Activated naive CD4-positive, alpha-beta T cell treated with anti-CD3 and anti-CD28 coated beads for 36 hours (primary cell): ENCODE data around the gene ACSL3. TPM values are rescaled to one million over a fixed set of nuclear protein-coding genes. Genes with fewer than 3 reads are reported as not detected.
A peak's percentile ranks its signal among the peaks of the same experiment; 100 is the strongest.

Experiments used
- CTCF ChIA-PET: fragments of 350-600 bp; sonication (Branson Sonifier 250); formaldehyde crosslinking; loops from one replicate; lab custom pipeline; 2021; ENCODE audit warnings: antibody characterized with exemption; lab: Charles Lee
- DNase-seq: peaks from one replicate; pipeline ENCODE4 v3.0.0-alpha.2; 2020
- H3K27ac Mint-ChIP-seq: one replicate; pipeline ENCODE4 v1.8.0; 2021; ENCODE audit warnings: mild to moderate bottlenecking, mixed read lengths
- H3K27me3 Mint-ChIP-seq: one replicate; pipeline ENCODE4 v1.8.0; 2021; ENCODE audit warnings: low read depth, mixed read lengths
- H3K36me3 Mint-ChIP-seq: one replicate; pipeline ENCODE4 v1.8.0; 2021; ENCODE audit warnings: low read depth, mixed read lengths
- H3K4me1 Mint-ChIP-seq: one replicate; pipeline ENCODE4 v1.8.0; 2021; ENCODE audit warnings: low read depth, mixed read lengths
- H3K4me3 Mint-ChIP-seq: one replicate; pipeline ENCODE4 v1.8.0; 2021; ENCODE audit warnings: mild to moderate bottlenecking, moderate library complexity, mixed read lengths
- H3K9me3 Mint-ChIP-seq: one replicate; pipeline ENCODE4 v1.8.0; 2021; ENCODE audit warnings: mixed read lengths
- intact Hi-C: fragments of 100-400 bp; cut with micrococcal nuclease; formaldehyde crosslinking; loops from one replicate; pipeline ENCODE4 v1.15.1; 2023
- total RNA-seq, 2 experiments: library from RNA; stranded (reverse); gene quantifications; one replicate each; pipeline ENCODE4 v1.2.3, GENCODE V29; 2021

The ACSL3 gene
- 10 to 100 TPM; 35.1 to 36.1 TPM for total RNA-seq

DNA sequence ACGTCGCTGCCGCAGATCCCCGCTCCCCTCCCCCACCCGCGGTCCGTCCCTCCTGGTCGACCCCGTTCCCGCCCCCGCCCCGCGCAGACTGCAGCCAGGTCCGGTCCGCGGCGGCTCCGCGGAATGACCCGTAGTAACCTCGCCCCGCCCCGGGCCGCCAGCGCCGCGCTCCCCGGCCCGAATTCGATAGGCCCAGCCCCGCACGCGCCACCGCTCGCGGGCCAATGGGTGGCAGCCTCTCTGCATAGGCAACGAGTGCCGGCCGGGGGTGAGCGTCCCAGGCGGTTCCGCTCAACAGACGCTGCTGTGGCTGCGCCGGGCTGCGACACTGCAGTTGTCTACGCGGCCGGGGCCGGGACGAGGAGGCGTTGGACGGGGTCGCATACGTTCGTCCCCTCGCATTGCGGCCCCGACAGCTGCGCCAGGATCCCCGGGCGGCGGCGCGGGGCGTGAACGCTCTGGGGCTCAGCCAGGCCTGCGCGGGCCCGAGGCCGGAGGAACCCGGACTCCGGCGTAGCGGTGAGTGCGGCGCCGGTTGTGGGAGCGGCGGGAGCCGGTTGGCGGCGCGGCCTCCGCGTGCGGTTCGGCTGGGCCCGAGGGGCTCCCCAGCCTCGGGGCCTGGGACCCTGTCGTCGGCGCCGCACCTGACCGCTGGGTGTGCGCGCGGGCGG lies at the start of gene ACSL3:
Gene ACSL3 (plus strand): TSS at position 297 of the 671 bp plus-strand sequence. CDS start 47,737 bp downstream, outside the sequence.
- H3K27me3 Mint-ChIP-seq = no peaks in the 10 kb centered on the region
- H3K9me3 Mint-ChIP-seq = no peaks in the 10 kb centered on the region
- peaks cover 6% of the 10 kb centered on the region for H3K4me1 Mint-ChIP-seq
- peak within 1 kb of the TSS; percentile 75 for H3K4me3 Mint-ChIP-seq
- CTCF ChIA-PET = interaction anchor here (1.2 to 1.9 kb wide), 3 partner anchors 42 to 153 kb away, joined by 4 to 6 read pairs (median 5); no protein-coding TSS in a partner anchor
- intact Hi-C loops = loop anchor here (1.0 to 10.0 kb wide), 9 partner anchors 42 to 1094 kb away; partner anchors contain the start of genes FARSB, MRPL44 and SGPP2
- peak; percentile 95 for DNase-seq
- H3K27ac Mint-ChIP-seq = peak within 1 kb of the TSS; percentile 76
- H3K36me3 Mint-ChIP-seq = peaks cover 2% of the 10 kb centered on the region

- no peak for DNase-seq
- Mint-ChIP-seq H3K9me3 (no peaks in the 10 kb centered on the region), H3K4me3 (no peak overlapping the region), H3K27ac (no peak overlapping the region), H3K4me1 (peaks cover 17% of the 10 kb centered on the region), H3K27me3 (peaks cover 10% of the 10 kb centered on the region), H3K36me3 (no peaks in the 10 kb centered on the region)
- CTCF ChIA-PET = no interaction called here
- intact Hi-C loops = no loop called here
Observed at GRCh38 chr2:222811828-222812227, 49.0 kb upstream of the ACSL3 start.

- intact Hi-C loops = loop anchor here (1.0 kb wide), 3 partner anchors 14 to 47 kb away; no protein-coding TSS in a partner anchor
- no peak overlapping the region for H3K4me3 Mint-ChIP-seq
- no peaks in the 10 kb centered on the region for H3K36me3 Mint-ChIP-seq
- peak; percentile 39 for DNase-seq
- H3K9me3 Mint-ChIP-seq = no peaks in the 10 kb centered on the region
- H3K27me3 Mint-ChIP-seq = peaks cover 8% of the 10 kb centered on the region
- CTCF ChIA-PET = interaction anchor here (0.7 to 1.7 kb wide), 4 partner anchors 44 to 1504 kb away, joined by 3 to 4 read pairs (median 3); no protein-coding TSS in a partner anchor
- H3K27ac Mint-ChIP-seq = peak overlapping the region; percentile 57
- peaks cover 17% of the 10 kb centered on the region for H3K4me1 Mint-ChIP-seq
Observed at GRCh38 chr2:222813177-222813843, 47.5 kb upstream of the ACSL3 start.

GRCh38 chr2:222819722-222820333 lies 41.0 kb upstream of the ACSL3 start:
- intact Hi-C loops = no loop called here
- H3K9me3 Mint-ChIP-seq = no peaks in the 10 kb centered on the region
- no peak overlapping the region for H3K4me3 Mint-ChIP-seq
- H3K27ac Mint-ChIP-seq = no peak overlapping the region
- DNase-seq = no peak
- no peaks in the 10 kb centered on the region for H3K27me3 Mint-ChIP-seq
- no peaks in the 10 kb centered on the region for H3K4me1 Mint-ChIP-seq
- CTCF ChIA-PET = no interaction called here
- H3K36me3 Mint-ChIP-seq = no peaks in the 10 kb centered on the region

DNA sequence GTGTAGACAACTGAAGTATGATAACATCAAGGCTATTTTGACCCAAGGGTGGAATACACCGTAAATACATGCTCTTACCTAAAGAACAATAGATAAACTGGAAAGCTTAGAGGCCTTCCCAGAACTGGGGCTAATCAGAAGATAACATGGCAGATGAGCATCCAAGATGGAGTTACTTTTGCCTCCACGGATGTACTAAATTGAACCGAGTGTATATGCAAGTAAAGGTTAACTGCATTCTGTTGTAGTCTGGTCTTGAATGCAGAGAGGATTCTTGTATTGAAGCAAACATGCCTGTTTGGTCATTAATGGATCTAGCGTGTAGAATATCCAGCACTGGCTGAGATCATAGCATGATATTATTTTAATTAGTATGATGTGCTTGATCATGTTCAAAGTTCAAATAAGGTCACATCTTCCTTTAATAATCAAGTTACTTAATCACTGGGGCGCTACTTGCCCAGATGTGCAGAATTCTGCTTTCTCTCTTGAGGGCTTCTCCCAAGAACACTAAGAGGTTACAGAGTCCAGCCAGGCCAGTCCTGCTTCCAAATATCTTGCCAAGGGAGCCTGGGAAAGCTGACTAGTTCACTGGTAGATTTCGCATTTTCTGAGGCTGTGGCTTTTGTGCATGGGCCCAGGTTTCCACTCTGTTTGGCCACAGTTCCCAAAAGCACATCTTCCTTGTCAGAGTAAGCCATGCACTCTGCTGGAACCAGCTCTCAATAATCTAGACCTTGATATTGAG lies 37.5 kb upstream of the ACSL3 start:
- intact Hi-C loops = no loop called here
- CTCF ChIA-PET = interaction anchor here (1.5 to 1.8 kb wide), 2 partner anchors 80 to 132 kb away, joined by 3 to 4 read pairs; no protein-coding TSS in a partner anchor
- no peak for DNase-seq
- no peaks in the 10 kb centered on the region for H3K4me1 Mint-ChIP-seq
- H3K9me3 Mint-ChIP-seq = no peaks in the 10 kb centered on the region
- H3K36me3 Mint-ChIP-seq = no peaks in the 10 kb centered on the region
- no peak overlapping the region for H3K4me3 Mint-ChIP-seq
- no peak overlapping the region for H3K27ac Mint-ChIP-seq
- H3K27me3 Mint-ChIP-seq = peaks cover 4% of the 10 kb centered on the region

DNA sequence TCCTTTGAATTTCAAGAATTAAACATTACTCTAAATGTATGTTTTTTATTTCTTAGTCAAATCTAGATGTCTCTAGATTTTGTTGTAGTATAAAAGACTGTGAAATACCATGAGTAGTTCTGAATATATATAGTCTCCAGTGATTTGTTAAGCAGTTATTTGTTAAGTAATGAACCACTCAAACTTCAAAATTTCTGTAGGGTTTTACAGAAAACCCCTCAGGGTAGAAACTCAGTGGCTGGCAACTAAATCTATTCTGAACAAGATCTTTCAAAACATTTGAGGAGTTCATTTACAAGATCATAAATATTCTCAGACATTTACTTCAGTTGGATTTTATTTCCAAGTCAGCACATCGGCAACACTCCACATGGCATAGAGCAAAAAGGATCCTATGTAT lies 35.8 kb upstream of the ACSL3 start:
- Mint-ChIP-seq H3K27ac (no peak overlapping the region), H3K4me1 (no peaks in the 10 kb centered on the region), H3K4me3 (no peak overlapping the region), H3K9me3 (no peaks in the 10 kb centered on the region), H3K27me3 (peaks cover 4% of the 10 kb centered on the region), H3K36me3 (no peaks in the 10 kb centered on the region)
- DNase-seq = no peak
- intact Hi-C loops = no loop called here
- CTCF ChIA-PET = interaction anchor here (0.6 to 1.7 kb wide), 2 partner anchors 28 to 57 kb away, joined by 3 to 4 read pairs; no protein-coding TSS in a partner anchor

DNA sequence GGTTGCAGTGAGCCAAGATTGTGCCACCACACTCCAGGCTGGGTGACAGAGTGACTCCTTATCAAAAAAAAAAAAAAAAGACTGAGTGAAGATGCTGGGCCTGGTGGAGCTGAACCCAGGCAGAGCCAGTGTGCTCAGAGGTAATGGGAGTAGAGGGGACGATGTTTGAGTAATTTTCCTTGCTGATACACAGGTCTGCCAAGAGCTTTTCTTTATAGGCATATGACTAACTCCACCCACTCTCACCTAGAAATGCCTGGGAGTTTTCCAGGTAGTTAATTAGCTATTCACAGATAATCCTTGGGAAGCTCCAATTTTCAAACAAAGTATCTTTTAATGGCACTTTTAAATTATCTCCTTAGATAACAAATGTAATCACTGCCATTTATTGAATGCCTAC lies 33.4 kb upstream of the ACSL3 start:
- H3K4me1 Mint-ChIP-seq = no peaks in the 10 kb centered on the region
- no peak for DNase-seq
- no peak overlapping the region for H3K4me3 Mint-ChIP-seq
- CTCF ChIA-PET = interaction anchor here (0.6 kb wide), 1 partner anchor 41 kb away, joined by 3 read pairs; no protein-coding TSS in a partner anchor
- no peak overlapping the region for H3K27ac Mint-ChIP-seq
- intact Hi-C loops = no loop called here
- no peaks in the 10 kb centered on the region for H3K9me3 Mint-ChIP-seq
- no peaks in the 10 kb centered on the region for H3K36me3 Mint-ChIP-seq
- peaks cover 6% of the 10 kb centered on the region for H3K27me3 Mint-ChIP-seq

GRCh38 chr2:222828572-222828971 lies 32.3 kb upstream of the ACSL3 start:
- CTCF ChIA-PET = no interaction called here
- Mint-ChIP-seq H3K36me3 (no peaks in the 10 kb centered on the region), H3K4me1 (no peaks in the 10 kb centered on the region), H3K27ac (no peak overlapping the region), H3K27me3 (peaks cover 6% of the 10 kb centered on the region), H3K4me3 (no peak overlapping the region), H3K9me3 (no peaks in the 10 kb centered on the region)
- intact Hi-C loops = no loop called here
- DNase-seq = no peak

- H3K27me3 Mint-ChIP-seq = peaks cover 9% of the 10 kb centered on the region
- H3K4me3 Mint-ChIP-seq = no peak overlapping the region
- intact Hi-C loops = no loop called here
- no peak overlapping the region for H3K27ac Mint-ChIP-seq
- no peaks in the 10 kb centered on the region for H3K9me3 Mint-ChIP-seq
- no peaks in the 10 kb centered on the region for H3K36me3 Mint-ChIP-seq
- no peak for DNase-seq
- CTCF ChIA-PET = no interaction called here
- H3K4me1 Mint-ChIP-seq = no peaks in the 10 kb centered on the region
Observed at GRCh38 chr2:222830164-222830563, 30.7 kb upstream of the ACSL3 start.

- H3K27me3 Mint-ChIP-seq = peaks cover 9% of the 10 kb centered on the region
- intact Hi-C loops = no loop called here
- H3K4me3 Mint-ChIP-seq = no peak overlapping the region
Observed at GRCh38 chr2:222833410-222833809, 27.4 kb upstream of the ACSL3 start.

GRCh38 chr2:222835143-222835822 lies 25.6 kb upstream of the ACSL3 start:
- intact Hi-C loops = no loop called here
- H3K9me3 Mint-ChIP-seq = no peaks in the 10 kb centered on the region
- H3K4me3 Mint-ChIP-seq = no peak overlapping the region
- CTCF ChIA-PET = no interaction called here
- H3K27ac Mint-ChIP-seq = no peak overlapping the region
- H3K36me3 Mint-ChIP-seq = no peaks in the 10 kb centered on the region
- H3K4me1 Mint-ChIP-seq = no peaks in the 10 kb centered on the region
- no peak for DNase-seq
- H3K27me3 Mint-ChIP-seq = peaks cover 9% of the 10 kb centered on the region

More at GRCh38 chr2:222833410-222833809, 27.4 kb upstream of the ACSL3 start:
- Mint-ChIP-seq H3K4me1 (no peaks in the 10 kb centered on the region), H3K36me3 (no peaks in the 10 kb centered on the region), H3K9me3 (no peaks in the 10 kb centered on the region), H3K27ac (no peak overlapping the region)
- CTCF ChIA-PET = no interaction called here
- no peak for DNase-seq
